GM19395 (cell line): ENCODE measurements around the gene HOXA7.

Experiments used
- ATAC-seq: cut with Tn5 transposase; IDR thresholded peaks from one replicate; pipeline ENCODE4 v1.9.1; 2021; ENCODE audit warnings: mild to moderate bottlenecking, moderate library complexity; ENCODE audit not compliant: unreplicated experiment

Gene HOXA7

DNA sequence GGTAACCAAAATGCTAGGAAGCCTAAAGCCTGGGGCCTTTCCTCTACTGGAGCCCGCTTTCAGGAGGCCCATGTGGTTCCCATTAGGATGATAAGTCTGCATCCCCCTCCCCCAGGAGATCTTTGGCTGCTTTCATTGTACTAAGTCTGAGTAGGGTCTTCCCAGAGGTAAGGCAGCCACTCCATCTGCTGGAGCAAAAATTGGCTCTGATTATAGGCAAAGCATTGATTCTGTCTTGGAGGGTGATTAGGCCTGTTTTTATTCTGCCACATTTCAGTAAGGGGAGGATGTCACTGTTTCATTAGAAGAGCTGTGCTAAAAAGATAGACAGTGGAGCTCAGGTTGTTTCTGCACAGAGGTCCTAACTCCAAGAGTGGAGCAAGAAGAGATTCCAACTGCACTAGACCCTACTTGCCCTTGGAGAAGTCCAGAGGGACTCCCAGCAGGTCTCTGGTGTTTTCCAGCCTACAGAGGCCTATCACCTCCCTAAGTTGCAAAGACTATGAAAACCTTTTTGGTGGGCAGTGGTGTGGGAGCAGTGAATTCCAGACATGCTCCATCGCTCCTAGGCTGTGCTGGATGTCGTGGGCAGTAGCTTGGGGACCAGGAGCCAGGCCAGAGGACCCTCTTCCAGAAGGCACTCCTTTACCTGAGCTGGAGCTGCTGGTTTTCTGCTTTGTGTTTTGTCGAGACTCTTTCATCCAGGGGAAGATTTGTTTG, 46.8 kb downstream of the HOXA7 start:
- no peak for ATAC-seq

- no peak for ATAC-seq
These were observed 47.9 kb downstream of the HOXA7 start for GRCh38 chr7:27108390-27109127.

- no peak for ATAC-seq
These were observed 48.8 kb downstream of the HOXA7 start for GRCh38 chr7:27107391-27108381.

DNA sequence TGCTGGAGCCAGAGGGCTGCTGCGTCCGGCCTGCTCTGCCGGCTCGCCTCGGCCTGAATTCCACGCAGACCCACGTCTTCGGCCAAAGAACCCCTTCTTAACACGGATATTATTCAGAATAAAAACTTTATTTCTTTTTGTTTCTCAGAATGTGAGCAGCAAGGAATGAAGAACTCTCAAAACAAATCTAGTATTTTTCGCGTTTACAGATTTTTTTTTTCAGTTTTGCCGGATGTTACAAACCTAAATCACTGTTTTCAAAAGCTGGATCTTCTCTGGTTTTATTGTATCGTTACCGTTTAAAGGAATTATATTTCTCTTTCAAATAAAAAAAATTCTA, 49.6 kb downstream of the HOXA7 start:
- ATAC-seq: no peak

- ATAC-seq: no peak
These were observed 50.1 kb downstream of the HOXA7 start for GRCh38 chr7:27106181-27106900.

DNA sequence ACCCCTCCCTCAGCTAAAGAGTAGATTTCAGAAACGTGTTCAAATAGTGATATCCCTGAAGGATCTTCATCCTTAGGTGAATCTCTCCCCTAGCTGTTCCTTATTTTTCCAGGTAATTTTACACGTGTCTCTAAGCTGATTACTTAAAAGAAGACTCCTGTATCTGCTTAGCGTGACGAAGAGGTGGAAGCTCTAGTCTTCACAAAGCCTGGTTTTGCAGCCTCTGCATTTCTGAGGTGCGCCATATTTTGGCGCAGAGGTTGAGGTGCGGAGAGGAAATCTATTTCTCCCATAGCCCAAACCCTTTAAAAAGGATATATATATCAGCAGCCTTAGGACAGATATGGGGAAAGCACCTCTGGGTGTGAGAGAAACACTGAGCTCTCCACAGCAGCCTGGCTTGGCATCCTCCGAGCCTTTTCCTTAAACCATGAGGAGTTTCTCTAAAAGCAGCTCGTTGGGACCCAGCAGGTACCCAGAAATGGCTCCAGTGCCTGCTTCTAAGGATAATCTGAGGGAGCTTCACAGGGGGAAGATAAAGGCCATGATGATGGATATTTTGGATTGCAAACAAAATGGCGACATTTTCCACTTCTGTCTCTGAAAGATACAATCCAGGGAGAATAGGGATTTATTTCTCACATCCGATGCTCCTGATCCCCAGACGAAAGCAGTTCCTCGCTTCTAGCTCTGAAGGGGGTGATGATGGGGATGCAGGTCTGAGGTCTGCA, 51.0 kb downstream of the HOXA7 start:
- ATAC-seq: no peak

- ATAC-seq: no peak
These were observed 52.0 kb downstream of the HOXA7 start for GRCh38 chr7:27104341-27105058.
